A549 (cell line): ENCODE measurements around the gene NEAT1. TPM values are rescaled to one million over a fixed set of nuclear protein-coding genes. Genes with fewer than 3 reads are reported as not detected.
A peak's percentile ranks its signal among the peaks of the same experiment; 100 is the strongest.

Experiments used
- ATOH8 ChIP-seq: fragments of 250-450 bp; sonication (Bioruptor Pico); IDR thresholded peaks from 2 replicates; pipeline ENCODE4 v1.5.0; 2020; ENCODE audit warnings: low read depth, mild to moderate bottlenecking, moderate library complexity
- BCL3 ChIP-seq: fragments of >200 bp; sonication (Bioruptor Twin); formaldehyde crosslinking; IDR thresholded peaks from 3 replicates; pipeline ENCODE4 v1.6.1; 2016
- CBX2 ChIP-seq: fragments of 200-600 bp; sonication (generic); IDR thresholded peaks from 2 replicates; pipeline ENCODE4 v1.6.1; 2016; ENCODE audit warnings: low read depth, mild to moderate bottlenecking, borderline replicate concordance
- CBX8 ChIP-seq: fragments of 200-600 bp; sonication (generic); IDR thresholded peaks from 2 replicates; pipeline ENCODE4 v1.6.1; 2016
- CEBPB ChIP-seq, 2 experiments: fragments of >200 bp in 1 of 2; sonication (Bioruptor Twin) in 1 of 2; formaldehyde crosslinking in 1 of 2; IDR thresholded peaks; 2 replicates each; pipeline ENCODE4 v1.6.1; 2012 to 2016
- CHD4 ChIP-seq: fragments of 200-600 bp; sonication (generic); IDR thresholded peaks from 2 replicates; pipeline ENCODE4 v1.6.1; 2016; ENCODE audit warnings: antibody characterized with exemption, mild to moderate bottlenecking, borderline replicate concordance
- E2F6 ChIP-seq: IDR thresholded peaks from 2 replicates; pipeline ENCODE4 v1.6.1; 2012; ENCODE audit warnings: low read depth, borderline replicate concordance
- EHF ChIP-seq: fragments of 250-450 bp; sonication (Bioruptor Pico); IDR thresholded peaks from 2 replicates; pipeline ENCODE4 v1.5.0; 2020; ENCODE audit warnings: mild to moderate bottlenecking
- EHMT2 ChIP-seq: fragments of 200-600 bp; sonication (generic); IDR thresholded peaks from 2 replicates; pipeline ENCODE4 v1.6.1; 2016; ENCODE audit warnings: antibody characterized with exemption, low read depth, mild to moderate bottlenecking, moderate library complexity
- EP300 ChIP-seq, 2 experiments: fragments of >200 bp; sonication (Bioruptor Twin); formaldehyde crosslinking; IDR thresholded peaks; 2 replicates in 1 of 2; 3 replicates in 1 of 2; pipeline ENCODE4 v1.6.1; 2016 to 2017
- FOSB ChIP-seq: fragments of 250-450 bp; sonication (Bioruptor Pico); IDR thresholded peaks from 2 replicates; pipeline ENCODE4 v1.5.0; 2020; ENCODE audit warnings: mild to moderate bottlenecking, moderate library complexity
- HDAC2 ChIP-seq: fragments of 200-600 bp; sonication (generic); IDR thresholded peaks from 2 replicates; pipeline ENCODE4 v1.6.1; 2016
- HES2 ChIP-seq: fragments of >200 bp; sonication (Bioruptor Twin); formaldehyde crosslinking; IDR thresholded peaks from 2 replicates; pipeline ENCODE4 v1.6.1; 2016
- HOXA7 ChIP-seq: fragments of 250-450 bp; sonication (Bioruptor Pico); IDR thresholded peaks from 2 replicates; pipeline ENCODE4 v1.5.0; 2020; ENCODE audit warnings: mild to moderate bottlenecking, moderate library complexity
- HOXB13 ChIP-seq: fragments of 250-450 bp; sonication (Bioruptor Pico); IDR thresholded peaks from 2 replicates; pipeline ENCODE4 v1.5.0; 2020; ENCODE audit warnings: low read depth, mild to moderate bottlenecking, moderate library complexity
- HOXB5 ChIP-seq: fragments of 250-450 bp; sonication (Bioruptor Pico); IDR thresholded peaks from 2 replicates; pipeline ENCODE4 v1.5.0; 2020; ENCODE audit warnings: mild to moderate bottlenecking, moderate library complexity
- JUNB ChIP-seq: fragments of >200 bp; sonication (Bioruptor Twin); formaldehyde crosslinking; IDR thresholded peaks from 2 replicates; pipeline ENCODE4 v1.6.1; 2016
- KDM5A ChIP-seq: fragments of 200-600 bp; sonication (generic); IDR thresholded peaks from 2 replicates; pipeline ENCODE4 v1.6.1; 2016; ENCODE audit warnings: antibody characterized with exemption, mild to moderate bottlenecking
- MAFK ChIP-seq: fragments of 450-650 bp; IDR thresholded peaks from 2 replicates; pipeline ENCODE4 v1.6.1; 2014; ENCODE audit not compliant: partially characterized antibody
- MAZ ChIP-seq: fragments of 150-350 bp; IDR thresholded peaks from 2 replicates; pipeline ENCODE4 v1.6.1; 2014; ENCODE audit warnings: antibody characterized with exemption, low read depth, low read length, borderline replicate concordance
- MYC ChIP-seq: IDR thresholded peaks from 2 replicates; pipeline ENCODE4 v1.6.1; 2012; ENCODE audit warnings: mild to moderate bottlenecking, inconsistent platforms, low read length, improper control_type of control experiment, borderline replicate concordance
- NFE2L2 ChIP-seq: fragments of 150-350 bp; conservative IDR thresholded peaks from 2 replicates; pipeline ENCODE4 v1.6.1; 2014; ENCODE audit warnings: low read length
- NPAS2 ChIP-seq: fragments of 250-450 bp; sonication (Bioruptor Pico); IDR thresholded peaks from 2 replicates; pipeline ENCODE4 v1.8.0; 2022; ENCODE audit warnings: mild to moderate bottlenecking, moderate library complexity, borderline replicate concordance
- NR3C1 ChIP-seq: fragments of >200 bp; sonication (Bioruptor Twin); formaldehyde crosslinking; IDR thresholded peaks from 3 replicates; pipeline ENCODE4 v1.6.1; 2017
- PBX3 ChIP-seq: IDR thresholded peaks from 2 replicates; pipeline ENCODE4 v1.6.1; 2012
- PHF8 ChIP-seq: fragments of 200-600 bp; sonication (generic); IDR thresholded peaks from 2 replicates; pipeline ENCODE4 v1.6.1; 2016; ENCODE audit warnings: low read depth, mild to moderate bottlenecking, antibody characterized with exemption, moderate library complexity, borderline replicate concordance
- POLR2AphosphoS2 ChIP-seq: conservative IDR thresholded peaks from 2 replicates; pipeline ENCODE4 v1.6.1; 2012; ENCODE audit warnings: low read length, improper control_type of control experiment, inconsistent platforms
- RAD21 ChIP-seq, 2 experiments: fragments of >200 bp in 1 of 2; sonication (Bioruptor Twin) in 1 of 2; formaldehyde crosslinking in 1 of 2; IDR thresholded peaks in 1 of 2; conservative IDR thresholded peaks in 1 of 2; 2 replicates in 1 of 2; 3 replicates in 1 of 2; pipeline ENCODE4 v1.6.1; 2012 to 2018; ENCODE audit warnings: inconsistent platforms in 1 of 2
- RARB ChIP-seq: fragments of 250-450 bp; sonication (Bioruptor Pico); IDR thresholded peaks from 2 replicates; pipeline ENCODE4 v1.8.0; 2021; ENCODE audit warnings: mild to moderate bottlenecking, moderate library complexity
- REST ChIP-seq: fragments of 200-600 bp; sonication (generic); IDR thresholded peaks from 2 replicates; pipeline ENCODE4 v1.6.1; 2016; ENCODE audit warnings: antibody characterized with exemption, mild to moderate bottlenecking, moderate library complexity
- TFCP2L1 ChIP-seq: fragments of 250-450 bp; sonication (Bioruptor Pico); IDR thresholded peaks from 2 replicates; pipeline ENCODE4 v1.5.0; 2021; ENCODE audit warnings: mild to moderate bottlenecking
- ZC3H11A ChIP-seq: fragments of 450-650 bp; IDR thresholded peaks from 2 replicates; pipeline ENCODE4 v1.6.1; 2014; ENCODE audit warnings: antibody characterized with exemption, mild to moderate bottlenecking
- ZFP36 ChIP-seq: fragments of 450-650 bp; IDR thresholded peaks from 2 replicates; pipeline ENCODE4 v1.6.1; 2014; ENCODE audit warnings: borderline replicate concordance; ENCODE audit not compliant: partially characterized antibody
- ZSCAN20 ChIP-seq: fragments of 250-450 bp; sonication (Bioruptor Pico); IDR thresholded peaks from 2 replicates; pipeline ENCODE4 v1.8.0; 2022; ENCODE audit warnings: mild to moderate bottlenecking, moderate library complexity
- polyA plus RNA-seq, 4 experiments: library from polyadenylated mRNA; depleted of rRNA in 3 of 4; stranded (reverse); fragments of >200 nt; fragmentation: RNase III in 1 of 4; extraction: RNeasy Plus Mini Kit Qiagen cat#74134 plus additional on column Dnase treatment in 1 of 4; gene quantifications; 2 replicates in 3 of 4; 3 replicates in 1 of 4; pipeline ENCODE4 v1.2.3, GENCODE V29; 2011 to 2017
- TF ChIP-seq, protein P1 (sequence below): IDR thresholded peaks from 2 replicates; pipeline ENCODE4 v1.6.1; 2012

Gene NEAT1
- polyA plus RNA-seq, 2 of the 4 experiments (the other 2 are of a cell fraction): 314 to 1,223 TPM

DNA sequence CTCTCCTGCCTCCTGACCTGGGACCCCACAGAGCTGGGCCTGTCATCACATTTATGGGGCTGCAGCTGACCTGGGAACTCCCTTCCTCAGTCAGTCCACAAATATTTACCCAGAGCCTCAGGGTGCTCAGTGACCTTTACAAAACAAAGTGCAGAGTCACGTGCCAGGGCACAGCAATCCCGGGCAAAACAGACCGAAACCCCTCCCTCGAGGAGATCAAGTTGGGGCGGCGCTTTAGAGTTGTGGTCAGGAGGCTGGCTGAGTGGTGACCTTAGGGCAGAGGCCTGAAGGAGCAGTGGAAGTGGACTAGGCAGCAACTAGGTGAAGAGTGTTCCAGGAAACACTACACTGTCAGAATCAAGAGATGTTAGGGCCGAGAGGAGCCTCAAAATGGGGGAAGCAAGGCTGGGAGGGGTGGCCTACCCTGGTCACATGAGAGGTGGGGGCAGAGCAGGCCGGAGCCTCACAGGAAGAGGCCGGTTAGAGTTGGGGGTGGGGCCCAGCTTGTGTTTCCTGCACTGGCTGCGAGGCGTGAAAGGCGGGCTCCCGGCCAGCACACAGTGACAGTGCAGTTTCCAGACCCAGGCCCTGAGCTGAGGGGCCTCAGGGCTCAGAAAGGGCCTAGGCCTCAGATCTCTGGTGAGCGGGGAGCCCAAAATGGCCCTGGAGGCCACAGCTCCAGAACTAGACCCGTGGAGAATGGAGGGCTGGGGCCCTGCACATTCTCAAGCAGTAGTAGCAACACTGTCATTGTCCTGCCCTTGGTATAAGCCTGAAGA is 3.7 kb upstream of the NEAT1 start (continued):
- TF ChIP-seq RAD21 (conservative IDR thresholded peaks at IDR 0.05 in 1 of 2, IDR thresholded peaks at IDR 0.05 in 1 of 2): no peak
- peak; percentile 85; the same call in 1 of the 2 replicates for TF ChIP-seq RARB
- no peak for TF ChIP-seq NR3C1
- TF ChIP-seq TFCP2L1 (CRISPR knock-in tag): peak; percentile 93
- peak; percentile 79 for TF ChIP-seq E2F6
- peak; percentile 50 for TF ChIP-seq JUNB
- TF ChIP-seq HES2: no peak
- peak; percentile 96 for TF ChIP-seq HOXA7 (CRISPR knock-in tag)
- TF ChIP-seq HDAC2: no peak
- TF ChIP-seq NPAS2: peak; percentile 76; the same call in 1 of the 2 replicates
- no peak for TF ChIP-seq CHD4
- TF ChIP-seq EHMT2: no peak
- peak; percentile 92 for TF ChIP-seq FOSB
- no peak for TF ChIP-seq CBX2
- no peak; the same call in 1 of the 2 replicates for TF ChIP-seq REST
- peak; percentile 91 for TF ChIP-seq HOXB13 (CRISPR knock-in tag)
- TF ChIP-seq MYC: peak; percentile 22; the same call in 1 of the 2 replicates
- peak; percentile 99 for TF ChIP-seq MAFK
- peak in 1 of 2 experiments; percentile 80; a peak in 2 of 4 replicates for TF ChIP-seq CEBPB (IDR thresholded peaks at IDR 0.05)
- no peak for TF ChIP-seq PHF8
- peak; percentile 92 for TF ChIP-seq HOXB5 (CRISPR knock-in tag)
- TF ChIP-seq ZSCAN20 (CRISPR knock-in tag): peak; percentile 35; the same call in 1 of the 2 replicates
- TF ChIP-seq, protein P1, sequence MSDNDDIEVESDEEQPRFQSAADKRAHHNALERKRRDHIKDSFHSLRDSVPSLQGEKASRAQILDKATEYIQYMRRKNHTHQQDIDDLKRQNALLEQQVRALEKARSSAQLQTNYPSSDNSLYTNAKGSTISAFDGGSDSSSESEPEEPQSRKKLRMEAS: peak; percentile 93
- TF ChIP-seq KDM5A: no peak
- peak; percentile 57; the same call in 1 of the 3 replicates for TF ChIP-seq BCL3
- peak; percentile 79; the same call in 1 of the 2 replicates for TF ChIP-seq PBX3
- TF ChIP-seq ZFP36: no peak
- peak; percentile 79; the same call in 1 of the 2 replicates for TF ChIP-seq MAZ
- peak; percentile 76 to 83; a peak in 4 of 5 replicates for TF ChIP-seq EP300 (IDR thresholded peaks at IDR 0.05)
- TF ChIP-seq POLR2AphosphoS2: peak; percentile 56; the same call in 1 of the 2 replicates
- TF ChIP-seq CBX8: no peak
- peak; percentile 91 for TF ChIP-seq ATOH8 (CRISPR knock-in tag)
- peak; percentile 95 for TF ChIP-seq NFE2L2
- TF ChIP-seq ZC3H11A: no peak
- peak; percentile 87 for TF ChIP-seq EHF (CRISPR knock-in tag)
